IMR-90 (cell line): ENCODE data around the gene SNX6. TPM values are rescaled to one million over a fixed set of nuclear protein-coding genes. Genes with fewer than 3 reads are reported as not detected.
"Not testable (repeated sequence)": the region's sequence is repeated elsewhere in the genome, so short reads cannot be mapped to it uniquely, and the experiment has no call there.

Experiments used
- ATAC-seq: fragments of 200-7000 bp; cut with Tn5 transposase; 2 replicates; pipeline ENCODE4 v1.9.1; 2020; ENCODE audit warnings: low read depth, mild to moderate bottlenecking, moderate library complexity
- BruUV-seq: library from RNA; stranded (reverse); fragments of 400-500 nt; replicated peaks from 2 replicates; lab custom pipeline; 2021; lab: Mats Ljungman, UMichigan
- CTCF ChIA-PET: fragments of 300-600 bp; formaldehyde crosslinking; extraction: SDS; loops from one replicate; lab custom pipeline; 2021; ENCODE audit warnings: antibody characterized with exemption; lab: Yijun Ruan, JAX
- POLR2A ChIA-PET: fragments of 300-600 bp; sonication (Branson Sonifier 250); formaldehyde crosslinking; loops from one replicate; lab custom pipeline; 2022; ENCODE audit warnings: antibody characterized with exemption; ENCODE audit not compliant: unreplicated experiment; lab: Charles Lee
- DNase-seq: peaks from one replicate; pipeline ENCODE4 v3.0.0; 2013
- H2AFZ ChIP-seq: replicated peaks from 2 replicates; pipeline ENCODE3; 2013; ENCODE audit warnings: low read length, mild to moderate bottlenecking; ENCODE audit not compliant: poor library complexity
- H2AK5ac ChIP-seq: 2 replicates; pipeline ENCODE4 v1.6.1; 2013; ENCODE audit warnings: low read depth, low read length, inconsistent platforms
- H2AK9ac ChIP-seq: replicated peaks from 2 replicates; pipeline ENCODE3; 2013; ENCODE audit warnings: mild to moderate bottlenecking, low read depth, low read length, moderate library complexity; ENCODE audit not compliant: poor library complexity
- H2BK120ac ChIP-seq: 2 replicates; pipeline ENCODE4 v1.6.1; 2013; ENCODE audit warnings: low read depth, low read length, inconsistent platforms
- H2BK15ac ChIP-seq: 3 replicates; pipeline ENCODE4 v1.6.1; 2013; ENCODE audit warnings: low read depth, low read length, inconsistent platforms
- H2BK20ac ChIP-seq: 2 replicates; pipeline ENCODE4 v1.6.1; 2013; ENCODE audit warnings: low read depth, mild to moderate bottlenecking, inconsistent platforms, low read length, moderate library complexity
- H2BK5ac ChIP-seq: 2 replicates; pipeline ENCODE4 v1.6.1; 2013; ENCODE audit warnings: mild to moderate bottlenecking, low read depth, low read length, inconsistent platforms; ENCODE audit not compliant: poor library complexity, severe bottlenecking
- H3K14ac ChIP-seq: replicated peaks from 2 replicates; pipeline ENCODE4 v1.6.1; 2013; ENCODE audit warnings: low read depth, low read length, inconsistent platforms
- H3K18ac ChIP-seq: 2 replicates; pipeline ENCODE4 v1.6.1; 2013; ENCODE audit warnings: low read depth, low read length, control low read depth
- H3K23ac ChIP-seq: 2 replicates; pipeline ENCODE4 v1.6.1; 2013; ENCODE audit warnings: low read depth, low read length, inconsistent platforms
- H3K27ac ChIP-seq: 2 replicates; pipeline ENCODE4 v1.5.1; 2013; ENCODE audit warnings: mild to moderate bottlenecking, control low read depth, low read length; ENCODE audit not compliant: insufficient read depth
- H3K27me3 ChIP-seq: 2 replicates; pipeline ENCODE4 v1.6.1; 2013; ENCODE audit warnings: low read length; ENCODE audit not compliant: control insufficient read depth, insufficient read depth
- H3K36me3 ChIP-seq: 2 replicates; pipeline ENCODE4 v1.6.1; 2013; ENCODE audit warnings: low read length, mixed read lengths; ENCODE audit not compliant: control insufficient read depth, insufficient read depth
- H3K4ac ChIP-seq: 2 replicates; pipeline ENCODE4 v1.6.1; 2013; ENCODE audit warnings: low read depth, low read length, inconsistent platforms
- H3K4me1 ChIP-seq: 2 replicates; pipeline ENCODE4 v1.6.1; 2013; ENCODE audit warnings: low read length, mixed read lengths; ENCODE audit not compliant: control insufficient read depth, insufficient read depth
- H3K4me2 ChIP-seq: 2 replicates; pipeline ENCODE4 v1.6.1; 2013; ENCODE audit warnings: low read depth, mild to moderate bottlenecking, control low read depth, low read length, moderate library complexity
- H3K4me3 ChIP-seq: 2 replicates; pipeline ENCODE4 v1.5.1; 2013; ENCODE audit warnings: low read depth, mild to moderate bottlenecking, control low read depth, low read length, moderate library complexity; ENCODE audit not compliant: insufficient read depth
- H3K56ac ChIP-seq: 2 replicates; pipeline ENCODE4 v1.6.1; 2013; ENCODE audit warnings: low read length, inconsistent platforms; ENCODE audit not compliant: insufficient read depth; ENCODE audit errors: extremely low read depth
- H3K79me1 ChIP-seq, 2 experiments: 2 replicates each; pipeline ENCODE4 v1.6.1; 2013; ENCODE audit warnings: low read length in 2 of 2, inconsistent platforms in 1 of 2, low read depth in 1 of 2
- H3K9ac ChIP-seq: 2 replicates; pipeline ENCODE4 v1.6.1; 2013; ENCODE audit warnings: low read depth, low read length, control low read depth
- H3K9me1 ChIP-seq: 2 replicates; pipeline ENCODE4 v1.6.1; 2013; ENCODE audit warnings: low read length, inconsistent platforms; ENCODE audit not compliant: insufficient read depth
- H3K9me3 ChIP-seq: 2 replicates; pipeline ENCODE4 v1.6.1; 2013; ENCODE audit warnings: low read length; ENCODE audit not compliant: control insufficient read depth, insufficient read depth
- H4K20me1 ChIP-seq: 2 replicates; pipeline ENCODE4 v1.6.1; 2013; ENCODE audit warnings: low read length, inconsistent platforms; ENCODE audit not compliant: insufficient read depth
- H4K5ac ChIP-seq: 2 replicates; pipeline ENCODE4 v1.6.1; 2013; ENCODE audit warnings: mild to moderate bottlenecking, low read depth, low read length, control low read depth
- H4K8ac ChIP-seq, 2 experiments: 2 replicates each; pipeline ENCODE4 v1.6.1; 2013; ENCODE audit warnings: low read depth in 2 of 2, low read length in 2 of 2, control low read depth in 1 of 2, inconsistent platforms in 1 of 2
- H4K91ac ChIP-seq: 2 replicates; pipeline ENCODE4 v1.6.1; 2013; ENCODE audit warnings: low read depth, low read length, inconsistent platforms; ENCODE audit not compliant: insufficient read depth
- WGBS, 2 experiments: methylation state at CpG; one replicate each; pipeline versions ENCODE4 v1.1.5 to v1.1.7; 2013; ENCODE audit warnings: missing lambda C conversion rate in 2 of 2; ENCODE audit not compliant: insufficient read length in 1 of 2; ENCODE audit errors: extremely low coverage in 2 of 2; 5-methylcytosine and 5-hydroxymethylcytosine counted together
- dilution Hi-C: fragments of 300-500 bp; cut with HindIII; formaldehyde crosslinking; loops from one replicate; pipeline ENCODE4 v1.14.3; 2018; ENCODE audit warnings: low sequenced_read_pairs; ENCODE audit not compliant: unreplicated experiment
- in situ Hi-C: fragments of 300-500 bp; cut with MboI; formaldehyde crosslinking; loops from 3 replicates; pipeline ENCODE4 v1.14.3; 2019; ENCODE audit warnings: low sequenced_read_pairs, inconsistent platforms, mixed read lengths
- intact Hi-C: fragments of 100-400 bp; cut with micrococcal nuclease; formaldehyde crosslinking; loops from 2 replicates; pipeline ENCODE4 v1.10.0; 2022
- polyA plus RNA-seq, 3 experiments: library from polyadenylated mRNA; depleted of rRNA; stranded (reverse); fragments of >200 nt; gene quantifications; 2 replicates each; pipeline ENCODE4 v1.2.3, GENCODE V29; 2012; ENCODE audit warnings: low replicate concordance in 1 of 3
- total RNA-seq: library from RNA; depleted of rRNA; stranded (reverse); fragments of >200 nt; gene quantifications from 2 replicates; pipeline ENCODE4 v1.2.3, GENCODE V29; 2012

SNX6 gene
- total and polyA plus RNA-seq, 2 of the 4 experiments (the other 2 are of a cell fraction): 116 to 127 TPM

GRCh38 chr14:34634360-34634771 lies 4.4 kb upstream of the SNX6 start:
- H3K9me3 ChIP-seq, CTCF ChIA-PET, intact Hi-C loops, H2BK5ac ChIP-seq, H3K18ac ChIP-seq, H3K27ac ChIP-seq, H3K9me1 ChIP-seq, in situ Hi-C loops, BruUV-seq, H2BK15ac ChIP-seq, H3K14ac ChIP-seq, H3K36me3 ChIP-seq, H3K56ac ChIP-seq, H2AFZ ChIP-seq, H2BK120ac ChIP-seq, H3K4me1 ChIP-seq, H3K4me3 ChIP-seq, H3K4me2 ChIP-seq, DNase-seq, POLR2A ChIA-PET, H2BK20ac ChIP-seq, H4K8ac ChIP-seq, H4K91ac ChIP-seq, H3K9ac ChIP-seq, H2AK9ac ChIP-seq, ATAC-seq, H3K23ac ChIP-seq, H3K4ac ChIP-seq, H2AK5ac ChIP-seq, H4K5ac ChIP-seq, H4K20me1 ChIP-seq, H3K27me3 ChIP-seq, dilution Hi-C loops: not testable (repeated sequence)
- peaks cover 4 to 11% of the 10 kb centered on the region in 2 experiments; a peak in 3 of 4 replicates for H3K79me1 ChIP-seq
- WGBS, 2 experiments: 84% methylated on average over 3 of the region's 9 CpGs; no CpG with 5 or more reads in 1 of the 2 experiments
